Choroid plexus epithelial cell (primary cell): ENCODE results near the gene ERO1B.

Source experiments
- DNase-seq: peaks from one replicate; pipeline ENCODE4 v3.0.0-alpha.2; 2010; ENCODE audit warnings: low read depth
- H3K4me3 ChIP-seq: 2 replicates; pipeline ENCODE4 v1.5.1; 2011; ENCODE audit warnings: low read depth, mild to moderate bottlenecking, control low read depth, low read length, moderate library complexity
- CTCF ChIP-seq: conservative IDR thresholded peaks from 2 replicates; pipeline ENCODE4 v1.5.1; 2011; ENCODE audit warnings: low read depth, mild to moderate bottlenecking, control low read depth, inconsistent platforms, low read length, moderate library complexity

Gene ERO1B

DNA sequence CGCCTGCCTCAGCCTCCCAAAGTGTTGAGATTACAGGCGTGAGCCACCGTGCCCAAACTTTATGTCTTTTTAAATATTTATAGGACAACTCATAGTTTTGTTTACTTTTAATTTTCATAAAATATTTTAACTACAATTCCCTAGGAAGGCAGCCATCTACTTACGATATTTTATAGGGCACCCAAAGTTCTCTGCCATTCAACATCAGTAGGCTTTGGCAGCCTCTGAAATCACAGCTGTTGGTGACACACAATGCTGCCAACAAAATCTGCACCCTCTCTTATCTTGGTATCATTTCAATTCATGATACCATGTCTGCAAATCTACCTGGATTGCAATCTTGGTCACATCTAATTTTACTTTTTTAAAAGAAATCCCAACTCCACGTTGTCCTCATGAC is 27.1 kb upstream of the ERO1B start:
- H3K4me3 ChIP-seq, result no peak overlapping the region
- no peak for TF ChIP-seq CTCF
- DNase-seq, result no peak

DNA sequence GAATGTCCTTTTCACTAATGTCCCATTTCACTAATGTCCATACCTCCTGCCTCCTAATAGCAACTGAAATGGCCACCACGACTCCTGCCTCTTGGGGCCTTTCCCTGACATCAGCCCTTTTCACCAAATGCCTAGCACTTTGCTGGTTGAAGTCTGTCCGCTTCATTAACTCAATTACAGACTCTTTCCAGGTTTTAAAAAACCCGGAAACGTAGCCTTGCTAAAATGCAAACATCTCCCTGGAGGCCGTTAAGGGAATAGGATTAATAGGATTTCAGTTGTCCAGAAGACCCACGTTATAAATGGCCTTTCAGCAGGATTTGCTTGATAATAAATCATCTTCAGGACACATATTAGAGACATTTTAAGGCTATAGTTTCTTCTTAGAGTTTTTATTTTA is 25.7 kb upstream of the ERO1B start:
- DNase-seq, result no peak
- H3K4me3 ChIP-seq, result no peak overlapping the region
- TF ChIP-seq CTCF, result no peak

DNA sequence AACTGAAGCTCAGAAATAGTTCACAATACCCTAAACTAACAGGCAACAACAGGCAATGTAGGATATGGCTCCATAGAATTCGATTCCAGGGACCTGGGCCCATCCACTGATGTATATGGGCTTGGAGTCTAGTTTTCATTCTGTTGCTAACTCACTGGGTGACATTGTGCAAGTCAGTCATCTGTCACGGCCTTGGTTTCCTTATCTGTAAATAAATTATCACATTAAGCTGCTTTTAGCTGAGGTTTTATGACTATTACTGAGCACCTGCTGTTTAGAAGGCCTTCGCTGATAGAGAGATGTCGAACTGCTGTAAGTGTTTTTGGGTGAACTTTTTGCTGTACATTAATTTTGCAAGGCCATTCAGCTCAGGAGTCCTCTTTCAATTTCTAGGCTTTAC is 22.9 kb upstream of the ERO1B start:
- TF ChIP-seq CTCF, result no peak
- H3K4me3 ChIP-seq, result no peak overlapping the region
- no peak for DNase-seq

DNA sequence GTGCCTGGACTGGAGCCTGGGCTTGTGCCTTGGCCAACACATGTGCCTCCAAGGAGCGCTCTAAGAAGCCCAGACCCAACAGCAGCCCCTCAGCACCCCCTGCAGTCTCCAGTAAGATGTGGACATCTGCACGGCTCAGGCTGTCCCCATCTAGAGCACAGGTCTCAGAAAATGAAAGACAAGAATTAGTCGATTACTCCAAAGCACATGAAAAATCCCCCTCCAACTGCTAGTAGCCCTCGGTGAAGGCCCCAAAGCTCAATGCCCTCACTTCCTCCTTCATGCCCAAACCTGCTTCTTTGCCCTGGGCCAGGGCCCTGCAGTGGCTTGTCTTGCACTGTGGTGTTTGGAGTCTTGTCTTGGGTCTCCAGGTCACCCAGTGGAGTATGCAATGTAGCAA is 21.9 kb upstream of the ERO1B start:
- no peak for TF ChIP-seq CTCF
- H3K4me3 ChIP-seq, result no peak overlapping the region
- DNase-seq, result no peak

DNA sequence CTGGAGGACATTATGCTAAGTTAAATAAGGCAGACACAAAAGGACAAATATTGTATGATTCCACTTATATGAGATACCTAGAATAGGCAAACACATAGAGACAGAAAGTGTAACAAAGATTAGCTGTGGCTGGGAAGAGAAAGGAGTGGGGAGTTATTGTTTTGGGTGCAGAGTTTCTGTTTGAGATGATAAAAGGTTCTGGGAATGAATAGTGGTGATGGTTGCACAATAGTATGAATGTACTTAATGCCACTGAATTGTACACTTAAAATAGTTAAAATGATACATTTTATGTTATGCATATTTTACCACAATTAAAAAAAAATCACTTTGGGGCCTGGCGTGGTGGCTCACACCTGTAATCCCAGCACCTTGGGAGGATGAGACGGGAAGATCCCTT is 21.2 kb upstream of the ERO1B start:
- no peak for TF ChIP-seq CTCF
- H3K4me3 ChIP-seq, result no peak overlapping the region
- DNase-seq, result no peak

GRCh38 chr1:236301958-236302335 is 20.2 kb upstream of the ERO1B start:
- no peak for DNase-seq
- no peak overlapping the region for H3K4me3 ChIP-seq
- TF ChIP-seq CTCF, result no peak

DNA sequence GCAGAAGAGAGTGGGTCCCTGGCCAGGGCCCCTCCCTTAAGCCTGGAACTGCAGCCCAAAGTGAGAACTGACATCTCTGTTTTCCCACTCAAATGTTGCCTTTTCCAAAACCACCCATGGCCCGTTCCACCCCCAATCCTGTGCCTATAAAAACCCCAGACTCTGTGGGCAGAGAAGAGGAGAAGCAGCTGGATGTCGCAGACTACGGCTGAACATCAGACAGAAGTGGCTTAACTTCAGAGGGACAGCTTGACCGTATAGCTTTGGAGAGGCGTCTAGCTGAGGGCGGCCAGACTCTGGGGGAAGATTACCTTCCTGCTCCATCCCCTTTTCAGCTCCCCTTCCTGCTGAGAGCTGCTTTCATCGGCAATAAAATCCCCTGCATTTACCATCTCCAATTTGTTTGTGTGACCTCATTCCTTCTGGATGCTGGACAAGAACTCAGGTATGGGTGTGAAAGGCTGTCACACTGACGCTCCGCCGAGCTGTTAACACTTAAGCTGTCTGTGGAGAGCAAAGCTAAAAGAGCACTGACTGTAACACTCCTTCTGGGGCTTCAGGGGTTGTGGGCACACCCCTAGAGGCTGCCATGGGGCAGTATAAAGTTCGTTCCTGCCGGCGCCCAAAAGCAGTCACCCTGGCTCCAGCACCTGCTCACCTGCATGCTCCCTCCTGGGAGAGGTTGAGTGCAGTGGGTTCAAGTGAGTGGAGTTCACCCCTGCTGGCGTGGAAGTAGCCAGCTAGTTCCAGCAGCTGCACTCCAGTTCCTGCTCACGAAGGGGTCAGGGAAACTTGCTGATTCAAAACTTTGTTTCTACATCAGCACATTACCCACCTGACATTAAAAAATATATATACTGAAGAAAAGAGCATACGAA is 19.6 kb upstream of the ERO1B start:
- DNase-seq, result no peak

More for the DNA sequence above, 19.6 kb upstream of the ERO1B start:
- TF ChIP-seq CTCF, result no peak
- no peak overlapping the region for H3K4me3 ChIP-seq
